ENCODE data around the gene CDK5RAP3.

DNA sequence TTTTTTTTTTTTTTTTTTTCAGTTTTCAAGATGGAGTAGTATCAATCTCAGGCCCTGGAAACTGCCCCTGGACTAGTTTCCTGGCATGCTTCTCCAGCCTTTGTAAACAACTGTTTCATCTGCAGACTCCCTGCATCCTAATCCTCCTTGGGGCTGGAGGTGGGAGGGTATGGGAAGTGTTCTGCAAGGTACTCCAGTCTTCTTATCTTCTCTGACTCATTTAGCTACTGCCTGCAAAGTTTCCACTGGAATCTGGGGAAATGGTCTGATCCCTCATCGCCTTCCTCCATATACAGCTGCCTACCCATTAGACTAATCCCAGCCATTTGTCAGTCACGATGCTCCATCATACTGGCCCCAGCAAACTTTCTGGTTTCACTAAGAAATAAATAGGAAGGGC lies 45.2 kb downstream of the CDK5RAP3 start:
- TF ChIP-seq, protein P1, sequence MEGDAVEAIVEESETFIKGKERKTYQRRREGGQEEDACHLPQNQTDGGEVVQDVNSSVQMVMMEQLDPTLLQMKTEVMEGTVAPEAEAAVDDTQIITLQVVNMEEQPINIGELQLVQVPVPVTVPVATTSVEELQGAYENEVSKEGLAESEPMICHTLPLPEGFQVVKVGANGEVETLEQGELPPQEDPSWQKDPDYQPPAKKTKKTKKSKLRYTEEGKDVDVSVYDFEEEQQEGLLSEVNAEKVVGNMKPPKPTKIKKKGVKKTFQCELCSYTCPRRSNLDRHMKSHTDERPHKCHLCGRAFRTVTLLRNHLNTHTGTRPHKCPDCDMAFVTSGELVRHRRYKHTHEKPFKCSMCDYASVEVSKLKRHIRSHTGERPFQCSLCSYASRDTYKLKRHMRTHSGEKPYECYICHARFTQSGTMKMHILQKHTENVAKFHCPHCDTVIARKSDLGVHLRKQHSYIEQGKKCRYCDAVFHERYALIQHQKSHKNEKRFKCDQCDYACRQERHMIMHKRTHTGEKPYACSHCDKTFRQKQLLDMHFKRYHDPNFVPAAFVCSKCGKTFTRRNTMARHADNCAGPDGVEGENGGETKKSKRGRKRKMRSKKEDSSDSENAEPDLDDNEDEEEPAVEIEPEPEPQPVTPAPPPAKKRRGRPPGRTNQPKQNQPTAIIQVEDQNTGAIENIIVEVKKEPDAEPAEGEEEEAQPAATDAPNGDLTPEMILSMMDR (IDR thresholded peaks at IDR 0.05): no peak
- no peak for TF ChIP-seq TEAD4 (CRISPR knock-in tag; IDR thresholded peaks at IDR 0.05)
- TF ChIP-seq, protein P2, sequence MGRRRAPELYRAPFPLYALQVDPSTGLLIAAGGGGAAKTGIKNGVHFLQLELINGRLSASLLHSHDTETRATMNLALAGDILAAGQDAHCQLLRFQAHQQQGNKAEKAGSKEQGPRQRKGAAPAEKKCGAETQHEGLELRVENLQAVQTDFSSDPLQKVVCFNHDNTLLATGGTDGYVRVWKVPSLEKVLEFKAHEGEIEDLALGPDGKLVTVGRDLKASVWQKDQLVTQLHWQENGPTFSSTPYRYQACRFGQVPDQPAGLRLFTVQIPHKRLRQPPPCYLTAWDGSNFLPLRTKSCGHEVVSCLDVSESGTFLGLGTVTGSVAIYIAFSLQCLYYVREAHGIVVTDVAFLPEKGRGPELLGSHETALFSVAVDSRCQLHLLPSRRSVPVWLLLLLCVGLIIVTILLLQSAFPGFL (CRISPR knock-in tag; IDR thresholded peaks at IDR 0.05; ENCODE audit: borderline replicate concordance): no peak
- no peak for TF ChIP-seq ZNF317 (CRISPR knock-in tag; IDR thresholded peaks at IDR 0.05; ENCODE audit: borderline replicate concordance, low read depth)
- no peak for TF ChIP-seq NR2C2 (CRISPR knock-in tag; IDR thresholded peaks at IDR 0.05)
- TF ChIP-seq, protein P3, sequence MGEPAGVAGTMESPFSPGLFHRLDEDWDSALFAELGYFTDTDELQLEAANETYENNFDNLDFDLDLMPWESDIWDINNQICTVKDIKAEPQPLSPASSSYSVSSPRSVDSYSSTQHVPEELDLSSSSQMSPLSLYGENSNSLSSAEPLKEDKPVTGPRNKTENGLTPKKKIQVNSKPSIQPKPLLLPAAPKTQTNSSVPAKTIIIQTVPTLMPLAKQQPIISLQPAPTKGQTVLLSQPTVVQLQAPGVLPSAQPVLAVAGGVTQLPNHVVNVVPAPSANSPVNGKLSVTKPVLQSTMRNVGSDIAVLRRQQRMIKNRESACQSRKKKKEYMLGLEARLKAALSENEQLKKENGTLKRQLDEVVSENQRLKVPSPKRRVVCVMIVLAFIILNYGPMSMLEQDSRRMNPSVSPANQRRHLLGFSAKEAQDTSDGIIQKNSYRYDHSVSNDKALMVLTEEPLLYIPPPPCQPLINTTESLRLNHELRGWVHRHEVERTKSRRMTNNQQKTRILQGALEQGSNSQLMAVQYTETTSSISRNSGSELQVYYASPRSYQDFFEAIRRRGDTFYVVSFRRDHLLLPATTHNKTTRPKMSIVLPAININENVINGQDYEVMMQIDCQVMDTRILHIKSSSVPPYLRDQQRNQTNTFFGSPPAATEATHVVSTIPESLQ (CRISPR knock-in tag; IDR thresholded peaks at IDR 0.05): no peak
- TF ChIP-seq TEAD1 (CRISPR knock-in tag; IDR thresholded peaks at IDR 0.05): no peak
- TF ChIP-seq ZNF416 (CRISPR knock-in tag; IDR thresholded peaks at IDR 0.05): no peak
- no peak for TF ChIP-seq TP53 (CRISPR knock-in tag; IDR thresholded peaks at IDR 0.05)
- no peak for TF ChIP-seq NFYB (CRISPR knock-in tag; conservative IDR thresholded peaks at IDR 0.05; ENCODE audit: low read depth)

Measured in WTC11 (cell line).